ENCODE measurements around the gene SPATS2L.

Gene SPATS2L

DNA sequence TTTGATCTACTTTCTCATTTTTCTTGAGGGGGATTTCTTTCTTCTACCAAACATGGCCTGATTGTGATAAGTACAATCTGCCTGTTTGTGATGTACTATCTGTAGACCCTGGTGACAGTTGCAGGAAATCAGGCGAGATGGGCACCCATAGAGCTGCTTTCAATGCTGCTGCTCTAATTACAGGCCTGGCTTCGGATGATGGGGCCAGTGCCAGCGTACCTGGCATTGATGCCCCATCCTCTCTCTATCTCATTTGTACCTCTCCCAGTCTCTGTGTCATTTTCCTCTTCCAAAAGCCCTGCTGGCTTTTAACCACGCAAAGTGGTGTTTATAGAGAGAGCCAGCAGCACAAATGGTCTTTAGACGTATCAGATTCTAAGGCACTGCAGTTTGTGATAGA, 133.5 kb downstream of the SPATS2L start:
- H3K4me3 ChIP-seq (ENCODE audit: low read depth, low read length), result no peak overlapping the region
- TF ChIP-seq POLR2A (IDR thresholded peaks at IDR 0.05; ENCODE audit: extremely low read depth, insufficient read length), result no peak
- TF ChIP-seq, protein P1, sequence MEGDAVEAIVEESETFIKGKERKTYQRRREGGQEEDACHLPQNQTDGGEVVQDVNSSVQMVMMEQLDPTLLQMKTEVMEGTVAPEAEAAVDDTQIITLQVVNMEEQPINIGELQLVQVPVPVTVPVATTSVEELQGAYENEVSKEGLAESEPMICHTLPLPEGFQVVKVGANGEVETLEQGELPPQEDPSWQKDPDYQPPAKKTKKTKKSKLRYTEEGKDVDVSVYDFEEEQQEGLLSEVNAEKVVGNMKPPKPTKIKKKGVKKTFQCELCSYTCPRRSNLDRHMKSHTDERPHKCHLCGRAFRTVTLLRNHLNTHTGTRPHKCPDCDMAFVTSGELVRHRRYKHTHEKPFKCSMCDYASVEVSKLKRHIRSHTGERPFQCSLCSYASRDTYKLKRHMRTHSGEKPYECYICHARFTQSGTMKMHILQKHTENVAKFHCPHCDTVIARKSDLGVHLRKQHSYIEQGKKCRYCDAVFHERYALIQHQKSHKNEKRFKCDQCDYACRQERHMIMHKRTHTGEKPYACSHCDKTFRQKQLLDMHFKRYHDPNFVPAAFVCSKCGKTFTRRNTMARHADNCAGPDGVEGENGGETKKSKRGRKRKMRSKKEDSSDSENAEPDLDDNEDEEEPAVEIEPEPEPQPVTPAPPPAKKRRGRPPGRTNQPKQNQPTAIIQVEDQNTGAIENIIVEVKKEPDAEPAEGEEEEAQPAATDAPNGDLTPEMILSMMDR (IDR thresholded peaks at IDR 0.05; ENCODE audit: low read depth, low read length), result no peak
- TF ChIP-seq, protein P2, sequence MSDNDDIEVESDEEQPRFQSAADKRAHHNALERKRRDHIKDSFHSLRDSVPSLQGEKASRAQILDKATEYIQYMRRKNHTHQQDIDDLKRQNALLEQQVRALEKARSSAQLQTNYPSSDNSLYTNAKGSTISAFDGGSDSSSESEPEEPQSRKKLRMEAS (IDR thresholded peaks at IDR 0.05; ENCODE audit: low read depth, low read length), result no peak
- no peak for TF ChIP-seq MYC (IDR thresholded peaks at IDR 0.05; ENCODE audit: low read depth, low read length)
- no peak for DNase-seq (ENCODE audit: low read depth)

DNA sequence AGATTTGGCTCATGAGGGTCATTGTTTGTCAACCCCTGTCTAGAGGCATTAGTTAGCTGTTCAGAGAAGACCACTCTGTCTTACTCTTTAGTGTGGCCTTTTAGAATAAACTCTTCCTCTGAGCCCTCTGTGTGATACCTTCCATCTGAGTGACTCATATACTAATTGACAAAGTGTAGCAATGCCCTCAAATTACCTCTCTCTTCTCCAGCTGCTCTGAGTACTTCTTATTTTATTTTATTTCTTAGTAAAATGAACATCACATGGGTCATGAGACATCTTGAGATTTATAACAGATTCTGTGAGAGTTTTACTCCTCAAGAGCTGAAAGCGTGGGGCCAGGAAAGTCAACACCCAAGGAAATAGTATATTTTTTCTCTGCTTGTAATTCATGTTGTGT, 136.0 kb downstream of the SPATS2L start:
- no peak for DNase-seq (ENCODE audit: low read depth)
- TF ChIP-seq MYC (IDR thresholded peaks at IDR 0.05; ENCODE audit: low read depth, low read length), result no peak
- TF ChIP-seq, protein P1 (IDR thresholded peaks at IDR 0.05; ENCODE audit: low read depth, low read length), result no peak
- H3K4me3 ChIP-seq (ENCODE audit: low read depth, low read length), result no peak overlapping the region

DNA sequence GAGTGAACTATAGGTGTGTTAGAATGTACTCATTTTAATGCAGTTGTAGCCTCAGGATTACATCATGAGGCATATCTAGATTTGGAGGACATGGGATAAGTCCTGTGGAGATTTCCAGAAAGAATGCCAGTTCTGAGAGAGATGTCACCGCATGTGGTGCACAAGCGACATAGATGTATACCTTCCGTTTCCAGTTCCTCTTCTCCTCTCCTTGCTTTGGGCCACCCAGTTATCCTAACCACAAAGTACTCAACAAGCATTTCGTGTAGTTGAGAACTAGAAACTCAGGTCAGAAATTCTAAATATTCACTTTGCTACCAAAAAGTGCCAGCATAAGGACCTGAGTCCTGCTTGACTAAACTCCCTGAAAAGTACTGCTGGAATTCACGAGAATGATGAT, 136.9 kb downstream of the SPATS2L start:
- DNase-seq (ENCODE audit: low read depth), result no peak
- H3K4me3 ChIP-seq (ENCODE audit: low read depth, low read length), result no peak overlapping the region
- TF ChIP-seq MYC (IDR thresholded peaks at IDR 0.05; ENCODE audit: low read depth, low read length) (no peak), POLR2A (IDR thresholded peaks at IDR 0.05; ENCODE audit: extremely low read depth, insufficient read length) (no peak)
- TF ChIP-seq, protein P1 (IDR thresholded peaks at IDR 0.05; ENCODE audit: low read depth, low read length), result no peak
- TF ChIP-seq, protein P2 (IDR thresholded peaks at IDR 0.05; ENCODE audit: low read depth, low read length), result no peak

DNA sequence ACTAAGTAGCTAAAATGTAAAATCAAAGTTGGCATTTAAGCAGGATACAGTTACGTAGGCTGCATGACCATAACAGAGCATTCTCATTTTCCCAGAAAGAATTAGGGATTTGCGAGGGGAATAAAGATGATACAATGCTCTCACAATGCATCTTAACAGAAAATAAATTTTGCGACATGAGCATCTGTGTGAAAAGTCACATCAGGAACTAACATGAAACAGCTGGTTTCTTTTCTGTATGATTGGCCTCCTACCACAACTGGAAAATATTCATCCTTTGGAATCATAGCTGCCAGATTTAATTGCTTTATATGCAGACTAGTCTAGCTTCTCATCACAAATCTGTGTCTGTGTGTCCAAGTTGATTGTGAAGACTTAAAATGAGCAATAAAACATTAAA, 137.4 kb downstream of the SPATS2L start:
- H3K4me3 ChIP-seq (ENCODE audit: low read depth, low read length), result no peak overlapping the region
- TF ChIP-seq, protein P1 (IDR thresholded peaks at IDR 0.05; ENCODE audit: low read depth, low read length), result no peak
- TF ChIP-seq POLR2A (IDR thresholded peaks at IDR 0.05; ENCODE audit: extremely low read depth, insufficient read length), result no peak
- TF ChIP-seq, protein P2 (IDR thresholded peaks at IDR 0.05; ENCODE audit: low read depth, low read length), result no peak
- TF ChIP-seq MYC (IDR thresholded peaks at IDR 0.05; ENCODE audit: low read depth, low read length), result no peak
- no peak for DNase-seq (ENCODE audit: low read depth)

DNA sequence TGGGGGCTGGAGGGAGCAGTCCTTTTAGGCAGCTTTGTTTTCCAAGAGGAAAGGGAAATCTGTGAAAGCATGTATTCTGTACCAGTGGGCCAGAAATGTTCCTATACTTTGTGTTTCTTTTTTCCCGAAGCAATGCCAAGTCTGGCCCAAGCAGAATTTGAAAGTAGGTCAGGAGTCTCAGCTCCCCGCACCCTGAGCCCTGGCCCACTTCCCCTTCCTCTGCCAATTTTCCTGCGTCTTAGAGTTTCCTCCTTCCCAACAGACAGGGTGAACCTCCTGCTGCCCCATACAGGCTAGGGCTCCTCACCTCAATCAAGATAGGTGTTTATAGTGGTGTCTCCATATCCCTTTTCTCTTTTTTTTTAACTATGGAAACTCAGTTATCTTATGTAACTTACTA, 138.0 kb downstream of the SPATS2L start:
- no peak overlapping the region for H3K4me3 ChIP-seq (ENCODE audit: low read depth, low read length)
- TF ChIP-seq, protein P2 (IDR thresholded peaks at IDR 0.05; ENCODE audit: low read depth, low read length), result no peak
- TF ChIP-seq, protein P1 (IDR thresholded peaks at IDR 0.05; ENCODE audit: low read depth, low read length), result no peak
- TF ChIP-seq MYC (IDR thresholded peaks at IDR 0.05; ENCODE audit: low read depth, low read length) (no peak), POLR2A (IDR thresholded peaks at IDR 0.05; ENCODE audit: extremely low read depth, insufficient read length) (no peak)
- no peak for DNase-seq (ENCODE audit: low read depth)

DNA sequence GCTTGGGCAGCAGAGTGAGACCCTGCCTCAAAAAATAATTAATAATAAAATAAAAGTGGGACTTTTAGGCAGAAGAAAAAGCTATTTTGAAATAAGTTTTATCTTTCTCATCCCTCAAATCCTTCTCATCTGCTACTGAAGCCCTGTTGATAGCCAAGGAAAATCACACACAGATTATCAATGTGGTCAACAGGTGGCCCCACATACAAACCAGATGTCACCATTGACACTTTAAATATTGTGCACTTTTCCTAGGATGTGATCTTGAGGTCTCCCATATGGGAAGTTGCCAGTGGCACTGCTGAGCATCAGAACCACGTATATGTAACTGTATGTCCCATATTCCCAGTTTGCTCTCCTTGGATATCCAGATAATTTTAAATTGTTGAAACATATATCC, 138.8 kb downstream of the SPATS2L start:
- no peak overlapping the region for H3K4me3 ChIP-seq (ENCODE audit: low read depth, low read length)
- TF ChIP-seq POLR2A (IDR thresholded peaks at IDR 0.05; ENCODE audit: extremely low read depth, insufficient read length), result no peak
- TF ChIP-seq, protein P2 (IDR thresholded peaks at IDR 0.05; ENCODE audit: low read depth, low read length), result no peak
- no peak for TF ChIP-seq MYC (IDR thresholded peaks at IDR 0.05; ENCODE audit: low read depth, low read length)
- TF ChIP-seq, protein P1 (IDR thresholded peaks at IDR 0.05; ENCODE audit: low read depth, low read length), result no peak
- no peak for DNase-seq (ENCODE audit: low read depth)
